ENCODE measurements around the gene MON2. TPM values are rescaled to one million over a fixed set of nuclear protein-coding genes. Genes with fewer than 3 reads are reported as not detected.
A peak's percentile ranks its signal among the peaks of the same experiment; 100 is the strongest.
"Not testable (repeated sequence)": the region's sequence is repeated elsewhere in the genome, so short reads cannot be mapped to it uniquely, and the experiment has no call there.

MON2 gene
- total and polyA plus RNA-seq, 2 donors (not counting 1 experiment from before 2014, with no cell fraction given): 12.3 to 43.8 TPM

DNA sequence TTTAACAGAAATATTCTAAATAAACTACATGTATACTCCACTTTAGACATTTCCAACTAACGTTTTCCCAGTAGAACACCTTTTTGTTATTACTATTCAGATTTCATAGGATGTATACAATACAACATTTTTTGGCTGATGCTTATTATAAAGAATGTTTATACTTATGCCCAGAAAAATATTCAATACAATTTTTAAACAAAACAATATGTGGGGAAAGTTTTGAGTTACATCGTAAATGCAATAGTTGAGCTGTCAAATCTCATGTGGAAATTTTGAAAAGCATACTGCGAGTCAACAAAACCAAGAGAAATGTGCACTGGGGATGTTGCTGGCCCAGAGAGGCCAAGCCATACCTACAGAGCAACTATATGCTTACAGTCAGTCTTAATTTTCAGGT, 18.2 kb upstream of the MON2 start:
- no peak for DNase-seq (ENCODE audit: low read depth in 2 of 2)
- Histone ChIP-seq H3K4me2 (ENCODE audit: extremely low read depth, insufficient read depth, low read length) (no peak overlapping the region), H3K27ac (ENCODE audit: insufficient read depth, low read length) (no peak overlapping the region), H3K4me3 (replicated peaks in 1 of 4; ENCODE audit: control extremely low read depth in 1 of 4, insufficient read depth in 1 of 4, low read depth in 3 of 4, low read length in 4 of 4) (no peak overlapping the region), H3K79me2 (ENCODE audit: control insufficient read depth, insufficient read depth, low read length) (no peaks in the 10 kb centered on the region), H3K36me3 (ENCODE audit: control insufficient read depth, insufficient read depth, low read length) (no peaks in the 10 kb centered on the region), H3K27me3 (ENCODE audit: control insufficient read depth, insufficient read depth, low read length) (peaks cover 11% of the 10 kb centered on the region), H2AFZ (ENCODE audit: low read length) (no peak overlapping the region), H3K9ac (ENCODE audit: insufficient read depth, low read length) (no peak overlapping the region), H4K20me1 (ENCODE audit: control insufficient read depth, extremely low read depth, insufficient read depth, low read length) (no peaks in the 10 kb centered on the region), H3K4me1 (ENCODE audit: control insufficient read depth, extremely low read depth, insufficient read depth, low read length) (no peaks in the 10 kb centered on the region), H3K9me3 (ENCODE audit: control insufficient read depth, insufficient read depth, low read depth, low read length) (no peaks in the 10 kb centered on the region)
- TF ChIP-seq, protein P1, sequence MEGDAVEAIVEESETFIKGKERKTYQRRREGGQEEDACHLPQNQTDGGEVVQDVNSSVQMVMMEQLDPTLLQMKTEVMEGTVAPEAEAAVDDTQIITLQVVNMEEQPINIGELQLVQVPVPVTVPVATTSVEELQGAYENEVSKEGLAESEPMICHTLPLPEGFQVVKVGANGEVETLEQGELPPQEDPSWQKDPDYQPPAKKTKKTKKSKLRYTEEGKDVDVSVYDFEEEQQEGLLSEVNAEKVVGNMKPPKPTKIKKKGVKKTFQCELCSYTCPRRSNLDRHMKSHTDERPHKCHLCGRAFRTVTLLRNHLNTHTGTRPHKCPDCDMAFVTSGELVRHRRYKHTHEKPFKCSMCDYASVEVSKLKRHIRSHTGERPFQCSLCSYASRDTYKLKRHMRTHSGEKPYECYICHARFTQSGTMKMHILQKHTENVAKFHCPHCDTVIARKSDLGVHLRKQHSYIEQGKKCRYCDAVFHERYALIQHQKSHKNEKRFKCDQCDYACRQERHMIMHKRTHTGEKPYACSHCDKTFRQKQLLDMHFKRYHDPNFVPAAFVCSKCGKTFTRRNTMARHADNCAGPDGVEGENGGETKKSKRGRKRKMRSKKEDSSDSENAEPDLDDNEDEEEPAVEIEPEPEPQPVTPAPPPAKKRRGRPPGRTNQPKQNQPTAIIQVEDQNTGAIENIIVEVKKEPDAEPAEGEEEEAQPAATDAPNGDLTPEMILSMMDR (conservative IDR thresholded peaks at IDR 0.05 in 1 of 2, IDR thresholded peaks at IDR 0.05 in 1 of 2; ENCODE audit: low read depth in 1 of 2, low read length in 2 of 2): no peak
- TF ChIP-seq EZH2 (IDR thresholded peaks at IDR 0.05; ENCODE audit: low read length, missing control alignments): no peak

DNA sequence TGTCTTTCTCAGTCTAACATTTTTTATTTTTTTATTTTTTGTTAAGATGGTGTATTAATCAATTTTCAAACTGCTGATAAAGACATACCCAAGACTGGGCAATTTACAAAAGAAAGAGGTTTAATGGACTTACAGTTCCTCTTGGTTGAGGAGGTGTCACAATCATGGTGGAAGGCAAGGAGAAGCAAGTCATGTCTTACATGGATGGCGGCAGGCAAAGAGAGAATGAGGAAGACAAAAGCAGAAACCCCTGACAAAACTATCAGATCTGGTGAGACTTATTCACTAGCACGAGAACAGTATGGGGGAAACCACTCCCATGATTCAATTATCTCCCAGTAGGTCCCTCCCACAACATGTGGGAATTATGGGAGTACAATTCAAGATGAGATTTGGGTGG, 11.2 kb upstream of the MON2 start:
- not testable (repeated sequence) for H2AFZ ChIP-seq (ENCODE audit: low read length); DNase-seq (ENCODE audit: low read depth in 2 of 2); H3K4me3 ChIP-seq (replicated peaks in 1 of 4; ENCODE audit: control extremely low read depth in 1 of 4, insufficient read depth in 1 of 4, low read depth in 3 of 4, low read length in 4 of 4); H3K27ac ChIP-seq (ENCODE audit: insufficient read depth, low read length); H3K36me3 ChIP-seq (ENCODE audit: control insufficient read depth, insufficient read depth, low read length); H3K9me3 ChIP-seq (ENCODE audit: control insufficient read depth, insufficient read depth, low read depth, low read length); H4K20me1 ChIP-seq (ENCODE audit: control insufficient read depth, extremely low read depth, insufficient read depth, low read length); H3K9ac ChIP-seq (ENCODE audit: insufficient read depth, low read length); H3K4me1 ChIP-seq (ENCODE audit: control insufficient read depth, extremely low read depth, insufficient read depth, low read length); H3K4me2 ChIP-seq (ENCODE audit: extremely low read depth, insufficient read depth, low read length); H3K79me2 ChIP-seq (ENCODE audit: control insufficient read depth, insufficient read depth, low read length)
- H3K27me3 ChIP-seq (ENCODE audit: control insufficient read depth, insufficient read depth, low read length): peaks cover 11% of the 10 kb centered on the region

DNA sequence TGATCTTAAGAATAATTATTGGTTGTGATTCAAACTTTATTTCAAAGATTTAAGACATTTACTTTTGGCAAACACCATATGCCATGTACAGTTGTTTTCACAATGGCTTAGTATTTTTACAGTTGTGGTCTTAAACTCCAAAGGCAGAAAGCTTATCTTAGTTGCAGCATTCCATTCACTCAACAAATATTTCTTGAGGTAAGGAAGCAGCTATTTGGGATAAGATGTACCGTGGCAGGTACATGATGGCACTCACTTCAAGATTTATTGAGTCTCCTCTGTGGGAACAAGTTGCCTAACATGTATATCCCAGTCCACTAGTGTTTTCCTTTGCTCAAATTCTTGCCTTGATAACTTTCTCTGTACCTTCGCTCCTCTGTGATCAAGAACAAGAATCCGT, 8.0 kb upstream of the MON2 start:
- Histone ChIP-seq H3K27ac (ENCODE audit: insufficient read depth, low read length) (no peak overlapping the region), H3K4me2 (ENCODE audit: extremely low read depth, insufficient read depth, low read length) (no peak overlapping the region), H4K20me1 (ENCODE audit: control insufficient read depth, extremely low read depth, insufficient read depth, low read length) (no peaks in the 10 kb centered on the region), H2AFZ (ENCODE audit: low read length) (no peak overlapping the region), H3K9me3 (ENCODE audit: control insufficient read depth, insufficient read depth, low read depth, low read length) (no peaks in the 10 kb centered on the region), H3K9ac (ENCODE audit: insufficient read depth, low read length) (no peak overlapping the region), H3K4me1 (ENCODE audit: control insufficient read depth, extremely low read depth, insufficient read depth, low read length) (no peaks in the 10 kb centered on the region), H3K4me3 (replicated peaks in 1 of 4; ENCODE audit: control extremely low read depth in 1 of 4, insufficient read depth in 1 of 4, low read depth in 3 of 4, low read length in 4 of 4) (no peak overlapping the region), H3K79me2 (ENCODE audit: control insufficient read depth, insufficient read depth, low read length) (no peaks in the 10 kb centered on the region), H3K36me3 (ENCODE audit: control insufficient read depth, insufficient read depth, low read length) (no peaks in the 10 kb centered on the region), H3K27me3 (ENCODE audit: control insufficient read depth, insufficient read depth, low read length) (no peaks in the 10 kb centered on the region)
- peak in 1 of 2 donors; percentile 23 for DNase-seq (ENCODE audit: low read depth in 2 of 2)
- TF ChIP-seq, protein P1 (conservative IDR thresholded peaks at IDR 0.05 in 1 of 2, IDR thresholded peaks at IDR 0.05 in 1 of 2; ENCODE audit: low read depth in 1 of 2, low read length in 2 of 2): no peak
